MM.1S (cell line): ENCODE data around the gene KIF16B.

ENCODE experiments used
- DNase-seq: peaks from one replicate; pipeline ENCODE4 v3.0.0-alpha.2; 2015
- H2AFZ ChIP-seq: fragments of 300-600 bp; sonication (generic); 2 replicates; pipeline ENCODE4 v1.6.0; 2016; ENCODE audit warnings: antibody characterized with exemption, low read length
- H3F3A ChIP-seq: fragments of 300-600 bp; sonication (generic); 2 replicates; pipeline ENCODE4 v1.6.1; 2016; ENCODE audit warnings: mild to moderate bottlenecking, antibody characterized with exemption, low read length, moderate library complexity, mixed read lengths; ENCODE audit not compliant: insufficient read depth
- H3K27ac ChIP-seq: fragments of 300-600 bp; sonication (generic); 2 replicates; pipeline ENCODE4 v1.5.1; 2016; ENCODE audit warnings: mild to moderate bottlenecking, low read length
- H3K27me3 ChIP-seq: fragments of 300-600 bp; sonication (generic); replicated peaks from 2 replicates; pipeline ENCODE4 v1.6.0; 2016; ENCODE audit warnings: low read length; ENCODE audit not compliant: insufficient read depth
- H3K36me3 ChIP-seq: fragments of 300-600 bp; sonication (generic); replicated peaks from 2 replicates; pipeline ENCODE4 v1.6.1; 2016; ENCODE audit warnings: mild to moderate bottlenecking, low read length, mixed read lengths; ENCODE audit not compliant: insufficient read depth
- H3K4me1 ChIP-seq: fragments of 300-600 bp; sonication (generic); 2 replicates; pipeline ENCODE4 v1.6.1; 2016; ENCODE audit warnings: low read length, mixed read lengths
- H3K4me2 ChIP-seq: fragments of 300-600 bp; sonication (generic); 2 replicates; pipeline ENCODE4 v1.6.0; 2016; ENCODE audit warnings: low read depth, low read length
- H3K4me3 ChIP-seq: fragments of 300-600 bp; sonication (generic); 2 replicates; pipeline ENCODE4 v1.5.1; 2016; ENCODE audit warnings: low read length, mixed read lengths
- H3K79me2 ChIP-seq: fragments of 300-600 bp; sonication (generic); 2 replicates; pipeline ENCODE4 v1.6.1; 2016; ENCODE audit warnings: mixed run types, low read length, mixed read lengths
- H3K9ac ChIP-seq: fragments of 300-600 bp; sonication (generic); 2 replicates; pipeline ENCODE4 v1.6.1; 2016; ENCODE audit warnings: low read length, mixed read lengths
- H3K9me2 ChIP-seq: fragments of 300-600 bp; sonication (generic); replicated peaks from 2 replicates; pipeline ENCODE4 v1.6.1; 2016; ENCODE audit warnings: mild to moderate bottlenecking, low read length, mixed read lengths; ENCODE audit not compliant: insufficient read depth
- H3K9me3 ChIP-seq: fragments of 300-600 bp; sonication (generic); replicated peaks from 2 replicates; pipeline ENCODE4 v1.6.1; 2016; ENCODE audit warnings: mild to moderate bottlenecking, low read length, mixed read lengths; ENCODE audit not compliant: insufficient read depth
- H4K20me1 ChIP-seq: fragments of 300-600 bp; sonication (generic); 2 replicates; pipeline ENCODE4 v1.6.1; 2016; ENCODE audit warnings: mild to moderate bottlenecking, low read length, moderate library complexity, mixed read lengths; ENCODE audit not compliant: insufficient read depth
- CTCF ChIP-seq: fragments of 300-600 bp; sonication (generic); IDR thresholded peaks from 2 replicates; pipeline ENCODE4 v1.5.1; 2016; ENCODE audit warnings: antibody characterized with exemption, low read length, mixed read lengths
- EZH2 ChIP-seq: fragments of 300-600 bp; sonication (generic); optimal IDR thresholded peaks from 2 replicates; pipeline ENCODE3; 2017; ENCODE audit warnings: low read depth, mild to moderate bottlenecking, antibody characterized with exemption, low read length, mixed read lengths
- EZH2phosphoT487 ChIP-seq: fragments of 300-600 bp; sonication (generic); IDR thresholded peaks from 2 replicates; pipeline ENCODE4 v1.6.1; 2018; ENCODE audit warnings: antibody characterized with exemption, low read length

Gene KIF16B

GRCh38 chr20:16555754-16556153 is 17.5 kb downstream of the KIF16B start:
- Histone ChIP-seq H3K27ac (no peak overlapping the region), H3K27me3 (no peaks in the 10 kb centered on the region), H3K79me2 (no peaks in the 10 kb centered on the region), H3K4me1 (no peaks in the 10 kb centered on the region), H3K4me2 (no peak overlapping the region), H4K20me1 (no peaks in the 10 kb centered on the region), H3K36me3 (no peaks in the 10 kb centered on the region), H3K9ac (no peak overlapping the region), H3K4me3 (no peak overlapping the region), H2AFZ (no peak overlapping the region), H3F3A (no peaks in the 10 kb centered on the region), H3K9me3 (no peaks in the 10 kb centered on the region), H3K9me2 (no peaks in the 10 kb centered on the region)
- no peak for DNase-seq
- no peak for TF ChIP-seq EZH2
- no peak for TF ChIP-seq CTCF
- no peak for TF ChIP-seq EZH2phosphoT487

GRCh38 chr20:16554766-16555543 is 18.3 kb downstream of the KIF16B start:
- no peak overlapping the region for H3K4me2 ChIP-seq
- no peaks in the 10 kb centered on the region for H3K36me3 ChIP-seq
- no peaks in the 10 kb centered on the region for H3K4me1 ChIP-seq
- DNase-seq, result no peak
- no peaks in the 10 kb centered on the region for H4K20me1 ChIP-seq
- H3K27ac ChIP-seq, result no peak overlapping the region
- no peak for TF ChIP-seq EZH2
- TF ChIP-seq EZH2phosphoT487, result no peak
- no peak for TF ChIP-seq CTCF
- no peaks in the 10 kb centered on the region for H3F3A ChIP-seq
- no peaks in the 10 kb centered on the region for H3K9me3 ChIP-seq
- no peaks in the 10 kb centered on the region for H3K27me3 ChIP-seq
- H3K9ac ChIP-seq, result no peak overlapping the region
- no peak overlapping the region for H3K4me3 ChIP-seq
- H2AFZ ChIP-seq, result no peak overlapping the region
- no peaks in the 10 kb centered on the region for H3K79me2 ChIP-seq
- H3K9me2 ChIP-seq, result no peaks in the 10 kb centered on the region

GRCh38 chr20:16553684-16554083 is 19.6 kb downstream of the KIF16B start:
- H3K9ac ChIP-seq, result no peak overlapping the region
- H3K4me2 ChIP-seq, result no peak overlapping the region

More at GRCh38 chr20:16553684-16554083, 19.6 kb downstream of the KIF16B start:
- H3F3A ChIP-seq, result no peaks in the 10 kb centered on the region
- DNase-seq, result no peak
- no peak overlapping the region for H2AFZ ChIP-seq
- no peaks in the 10 kb centered on the region for H3K9me2 ChIP-seq
- H3K27me3 ChIP-seq, result no peaks in the 10 kb centered on the region
- H4K20me1 ChIP-seq, result no peaks in the 10 kb centered on the region
- no peaks in the 10 kb centered on the region for H3K79me2 ChIP-seq
- H3K4me3 ChIP-seq, result no peak overlapping the region
- H3K4me1 ChIP-seq, result no peaks in the 10 kb centered on the region
- no peaks in the 10 kb centered on the region for H3K9me3 ChIP-seq
- no peak overlapping the region for H3K27ac ChIP-seq
- H3K36me3 ChIP-seq, result no peaks in the 10 kb centered on the region
- no peak for TF ChIP-seq EZH2phosphoT487
- TF ChIP-seq CTCF, result no peak
- no peak for TF ChIP-seq EZH2
